GM19193 (cell line): ENCODE measurements around the gene SEMA6B.

ENCODE experiments used
- POLR2A ChIP-seq: IDR thresholded peaks from 4 replicates; pipeline ENCODE4 v1.6.1; 2011; ENCODE audit not compliant: insufficient read depth, insufficient read length; ENCODE audit errors: extremely low read depth

The SEMA6B gene, protein sequence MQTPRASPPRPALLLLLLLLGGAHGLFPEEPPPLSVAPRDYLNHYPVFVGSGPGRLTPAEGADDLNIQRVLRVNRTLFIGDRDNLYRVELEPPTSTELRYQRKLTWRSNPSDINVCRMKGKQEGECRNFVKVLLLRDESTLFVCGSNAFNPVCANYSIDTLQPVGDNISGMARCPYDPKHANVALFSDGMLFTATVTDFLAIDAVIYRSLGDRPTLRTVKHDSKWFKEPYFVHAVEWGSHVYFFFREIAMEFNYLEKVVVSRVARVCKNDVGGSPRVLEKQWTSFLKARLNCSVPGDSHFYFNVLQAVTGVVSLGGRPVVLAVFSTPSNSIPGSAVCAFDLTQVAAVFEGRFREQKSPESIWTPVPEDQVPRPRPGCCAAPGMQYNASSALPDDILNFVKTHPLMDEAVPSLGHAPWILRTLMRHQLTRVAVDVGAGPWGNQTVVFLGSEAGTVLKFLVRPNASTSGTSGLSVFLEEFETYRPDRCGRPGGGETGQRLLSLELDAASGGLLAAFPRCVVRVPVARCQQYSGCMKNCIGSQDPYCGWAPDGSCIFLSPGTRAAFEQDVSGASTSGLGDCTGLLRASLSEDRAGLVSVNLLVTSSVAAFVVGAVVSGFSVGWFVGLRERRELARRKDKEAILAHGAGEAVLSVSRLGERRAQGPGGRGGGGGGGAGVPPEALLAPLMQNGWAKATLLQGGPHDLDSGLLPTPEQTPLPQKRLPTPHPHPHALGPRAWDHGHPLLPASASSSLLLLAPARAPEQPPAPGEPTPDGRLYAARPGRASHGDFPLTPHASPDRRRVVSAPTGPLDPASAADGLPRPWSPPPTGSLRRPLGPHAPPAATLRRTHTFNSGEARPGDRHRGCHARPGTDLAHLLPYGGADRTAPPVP

DNA sequence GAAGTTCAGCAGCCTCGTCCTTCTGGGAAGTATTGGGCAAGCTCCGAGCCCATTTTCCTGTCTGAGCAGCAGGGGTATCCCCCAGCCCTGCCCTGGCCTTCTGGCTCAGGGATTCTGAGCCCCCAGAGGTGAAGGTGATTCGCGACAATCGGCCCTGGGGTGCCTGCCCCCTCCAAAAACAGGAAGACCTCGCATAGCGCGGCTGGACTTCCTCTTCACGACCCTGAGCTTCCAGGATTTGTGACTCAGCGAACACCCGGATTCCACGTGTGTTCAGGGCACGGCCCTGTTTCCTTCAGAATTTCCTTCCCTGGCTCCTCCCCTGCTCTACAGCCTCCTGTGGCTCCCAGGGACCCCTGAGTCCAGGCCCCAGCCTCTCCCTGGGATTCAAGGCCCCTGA, at the start of gene SEMA6B:
Gene SEMA6B (minus strand): TSS at position 116 of the 400 bp plus-strand sequence. CDS start 1,227 bp downstream, outside the sequence.
- no peak for TF ChIP-seq POLR2A

DNA sequence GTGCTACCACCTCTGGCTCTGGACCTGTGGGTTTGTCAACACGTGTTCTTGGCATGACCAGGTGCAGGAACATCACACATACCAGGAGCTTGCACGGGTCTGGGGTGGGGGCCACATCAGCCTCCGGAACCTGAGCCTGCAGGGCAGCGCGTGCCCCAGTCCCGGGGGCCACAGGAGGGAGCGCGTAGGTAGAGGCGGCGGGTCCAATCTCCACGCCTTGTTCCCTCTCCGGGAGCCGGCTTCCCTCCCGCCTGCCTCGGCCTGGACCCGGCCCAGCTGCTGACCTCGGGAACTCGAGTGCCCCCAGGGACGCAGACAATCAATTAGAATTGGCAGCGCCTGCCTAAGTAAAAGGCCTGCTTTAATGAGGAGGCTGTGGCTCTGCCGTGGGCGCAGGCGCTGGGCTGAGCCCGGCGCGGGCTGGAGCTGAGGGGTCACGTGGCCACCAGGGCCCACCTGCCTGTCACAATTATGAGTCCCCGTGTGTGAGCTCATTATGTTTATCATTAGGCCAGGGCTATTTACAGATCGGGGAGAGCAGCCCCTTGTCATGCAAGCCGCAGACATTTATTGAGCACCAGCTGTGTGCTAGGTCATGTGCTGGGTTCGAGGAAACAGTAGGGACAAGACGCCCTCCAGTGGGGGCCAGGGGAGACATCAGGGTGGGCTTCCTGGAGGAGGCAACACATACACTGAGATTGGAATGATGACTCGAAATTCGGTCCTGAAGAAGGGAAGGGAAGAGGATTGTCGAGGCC, 47.6 kb upstream of the SEMA6B start:
- TF ChIP-seq POLR2A, result no peak

DNA sequence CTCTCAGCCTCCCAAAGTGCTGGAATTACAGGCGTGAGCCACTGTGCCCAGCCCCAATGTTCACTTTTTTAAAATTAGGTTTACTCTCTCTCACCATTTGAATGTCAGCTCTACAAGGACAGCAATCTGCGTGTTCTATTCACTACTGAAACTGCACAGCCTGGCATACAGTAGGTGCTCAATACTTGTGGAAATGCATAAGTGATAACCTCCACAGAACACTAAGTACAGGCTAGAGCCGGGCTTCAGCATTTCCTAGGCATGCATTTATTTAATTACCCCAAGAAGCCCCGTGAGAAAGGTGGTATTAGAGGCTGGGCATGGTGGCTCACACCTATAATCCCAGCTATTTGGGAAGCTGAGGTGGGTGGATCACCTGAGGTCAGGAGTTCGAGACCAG, 46.7 kb upstream of the SEMA6B start:
- no peak for TF ChIP-seq POLR2A

DNA sequence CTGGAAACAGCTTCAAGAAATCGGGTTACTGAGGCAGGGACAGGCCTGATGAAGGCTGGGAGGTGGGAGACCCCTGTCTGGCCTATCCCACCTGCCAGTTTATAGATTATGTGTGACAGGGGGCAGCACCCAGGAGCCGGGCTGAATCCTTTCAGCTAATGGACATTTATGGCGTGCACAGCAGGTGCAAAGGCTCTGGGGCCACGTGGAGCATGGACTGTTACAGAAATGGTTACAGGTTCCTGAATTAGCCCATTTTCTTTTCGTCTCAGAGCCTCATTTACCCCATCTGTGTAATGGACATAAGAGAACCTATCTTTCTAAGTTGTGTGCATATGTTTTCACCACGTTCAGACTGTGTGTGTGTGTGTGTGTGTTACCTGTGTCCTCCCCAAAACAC, 45.4 kb upstream of the SEMA6B start:
- no peak for TF ChIP-seq POLR2A

DNA sequence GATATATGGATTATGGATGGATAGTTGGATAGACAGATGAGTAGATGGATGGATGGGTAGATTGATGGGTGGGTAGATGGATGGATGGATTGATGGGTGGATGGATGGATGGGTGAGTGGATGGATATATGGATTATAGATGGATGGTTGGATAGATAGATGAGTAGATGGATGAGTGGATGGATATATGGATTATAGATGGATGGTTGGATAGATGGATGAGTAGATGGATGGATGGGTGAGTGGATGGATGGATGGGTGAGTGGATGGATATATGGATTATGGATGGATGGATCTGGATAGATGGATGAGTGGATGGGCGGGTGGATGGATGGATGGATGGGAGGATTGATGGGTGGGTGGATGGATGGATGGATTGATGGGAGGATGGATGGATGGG, 43.4 kb upstream of the SEMA6B start:
- no peak for TF ChIP-seq POLR2A

DNA sequence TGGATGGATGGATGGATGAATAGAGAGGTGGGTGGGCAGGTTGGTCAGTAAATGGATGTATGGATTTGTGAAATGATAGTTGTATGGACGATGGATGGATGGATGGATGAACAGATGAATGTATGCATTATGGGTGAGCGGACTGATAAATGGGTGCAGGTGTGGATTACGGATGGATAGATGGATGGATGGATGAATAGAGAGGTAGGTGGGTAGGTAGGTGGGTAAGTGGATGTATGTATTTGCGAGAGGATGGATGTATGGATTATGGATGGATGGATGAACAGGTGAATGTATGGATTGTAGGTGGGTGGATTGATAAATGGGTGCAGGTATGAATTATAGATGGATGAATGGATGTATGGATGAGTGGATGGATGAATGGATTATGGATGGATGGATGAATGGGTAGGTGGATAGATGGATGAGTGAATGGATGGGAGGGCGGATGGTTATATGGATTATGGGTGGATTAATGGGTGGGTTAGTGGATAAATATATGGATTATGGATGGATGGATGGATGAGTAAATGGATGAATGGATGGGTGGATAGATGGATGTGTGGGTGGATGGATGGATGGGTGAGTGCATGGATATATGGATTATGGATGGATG, 42.8 kb upstream of the SEMA6B start:
- TF ChIP-seq POLR2A, result no peak

DNA sequence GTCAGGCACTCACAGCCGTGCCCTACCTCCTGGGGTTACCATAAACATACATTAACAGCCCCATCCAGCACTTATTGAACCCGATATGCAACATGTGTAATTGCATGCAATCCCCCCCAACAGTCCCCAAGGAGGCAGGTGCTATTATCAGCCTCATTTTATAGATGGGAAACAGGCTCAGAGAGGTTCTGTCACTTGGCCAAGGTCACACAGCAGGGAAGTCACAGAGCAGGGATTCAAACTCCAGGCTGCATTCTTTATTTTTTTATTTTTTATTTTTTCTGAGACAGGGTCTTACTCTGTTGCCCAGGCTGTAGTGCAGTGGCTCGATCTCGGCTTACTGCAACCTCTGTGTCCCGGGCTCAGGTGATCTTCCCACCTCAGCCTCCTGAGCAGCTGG, 41.4 kb upstream of the SEMA6B start:
- no peak for TF ChIP-seq POLR2A

DNA sequence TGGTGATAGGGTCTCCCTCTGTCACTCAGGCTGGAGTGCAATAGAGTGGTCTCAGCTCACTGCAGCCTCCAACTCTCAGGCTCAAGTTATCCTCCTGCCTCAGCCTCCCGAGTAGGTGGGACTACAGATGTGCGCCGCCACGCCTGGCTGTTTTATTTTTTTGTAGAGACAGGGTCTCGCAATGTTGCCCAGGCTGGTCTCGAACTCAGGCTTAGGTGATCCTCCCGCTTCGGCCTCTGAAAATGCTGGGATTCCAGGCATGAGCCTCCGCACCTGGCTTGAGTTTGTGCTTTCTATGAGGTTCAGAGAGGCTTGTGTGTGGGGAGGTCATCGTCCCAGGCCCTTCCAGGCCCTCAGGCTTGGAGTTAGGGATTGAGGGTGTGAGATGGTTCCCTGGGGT, 40.6 kb upstream of the SEMA6B start:
- no peak for TF ChIP-seq POLR2A

DNA sequence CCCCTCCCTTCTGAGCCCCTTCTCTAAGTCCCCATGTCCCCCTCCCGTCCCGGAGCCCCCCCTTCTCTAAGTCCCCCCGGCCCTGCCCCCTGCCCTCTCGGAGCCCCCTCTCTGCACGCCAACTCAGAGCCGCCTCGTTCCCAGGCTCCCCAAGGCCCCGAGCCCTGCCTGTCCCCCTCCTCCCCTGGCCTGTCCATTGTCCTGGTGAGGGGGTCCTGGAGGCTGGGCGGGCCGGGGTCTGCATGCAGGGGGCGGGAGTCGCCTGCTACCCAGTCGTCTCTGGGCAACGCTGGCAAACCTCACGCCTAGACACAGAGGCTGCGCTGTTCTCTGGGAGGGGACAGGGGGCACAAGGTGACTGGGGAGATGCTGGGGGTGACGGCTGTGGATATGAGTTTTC, 39.2 kb upstream of the SEMA6B start:
- TF ChIP-seq POLR2A, result no peak

DNA sequence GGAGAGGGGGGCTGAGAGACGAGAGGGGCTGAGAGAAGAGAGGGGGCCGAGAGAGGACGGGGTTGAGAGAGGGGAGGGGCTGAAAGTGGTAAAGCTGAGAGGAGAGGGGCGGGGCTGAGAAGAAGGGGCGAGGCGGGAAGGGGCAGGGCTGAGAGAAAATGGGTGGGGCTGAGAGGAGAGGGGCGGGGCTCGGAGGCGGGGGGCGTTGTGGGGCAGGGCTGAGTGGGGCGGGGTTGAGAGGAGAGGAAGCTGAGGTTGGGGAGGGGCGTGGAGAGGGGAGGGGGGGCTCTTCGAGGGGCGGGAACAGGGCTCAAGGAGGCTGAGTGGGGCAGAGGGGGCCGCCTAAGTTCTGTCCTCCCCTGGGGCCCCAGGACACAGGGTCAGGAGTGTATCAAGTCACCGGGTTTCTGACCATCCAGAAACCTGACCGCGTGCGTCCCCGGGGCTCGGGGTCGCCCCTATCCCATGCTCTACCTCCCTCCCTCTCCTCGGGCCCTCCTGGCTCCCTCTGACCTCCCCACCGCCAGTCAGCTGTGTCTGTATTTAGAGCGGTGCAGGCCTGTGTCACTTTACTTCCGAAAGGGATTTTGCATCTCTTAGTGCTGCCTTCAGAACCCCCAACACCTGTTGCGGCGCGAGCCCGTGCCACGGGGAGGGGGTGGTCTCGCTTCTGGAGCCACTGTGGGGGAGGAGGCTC, 38.6 kb upstream of the SEMA6B start:
- TF ChIP-seq POLR2A, result no peak

DNA sequence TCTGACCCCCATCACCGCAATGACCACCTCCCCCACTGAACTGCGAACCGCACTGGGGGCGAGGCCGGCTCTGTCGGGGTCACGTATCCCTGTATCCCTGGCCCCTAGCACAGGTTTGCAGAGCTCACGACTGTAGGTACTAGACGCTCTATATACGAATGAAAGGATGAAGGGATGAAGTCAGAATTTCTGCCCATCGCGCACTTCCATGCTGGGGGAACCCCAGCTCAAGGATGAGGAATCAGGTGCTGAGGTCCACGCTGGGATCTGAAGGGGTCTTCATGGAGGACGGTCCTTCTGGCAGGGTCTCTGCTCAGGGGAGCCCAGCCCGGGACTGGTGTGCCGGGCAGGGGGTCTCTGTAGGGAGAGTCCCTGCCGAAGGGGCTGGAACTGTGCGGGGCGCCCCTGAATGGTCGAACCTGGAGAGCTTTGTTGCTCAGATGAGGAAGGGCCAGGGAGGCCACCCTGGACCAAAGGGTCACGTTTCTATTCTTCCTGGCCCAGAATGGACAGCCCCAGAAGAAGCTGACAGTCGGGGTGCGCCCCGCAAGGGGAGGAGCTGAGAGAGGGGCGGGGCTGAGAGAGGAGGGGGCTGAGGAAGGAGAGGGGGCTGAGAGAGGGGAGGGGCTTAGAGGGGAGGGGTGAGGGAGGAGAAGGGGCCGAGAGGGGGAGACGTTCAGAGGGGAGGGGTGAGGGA, 37.9 kb upstream of the SEMA6B start:
- no peak for TF ChIP-seq POLR2A

DNA sequence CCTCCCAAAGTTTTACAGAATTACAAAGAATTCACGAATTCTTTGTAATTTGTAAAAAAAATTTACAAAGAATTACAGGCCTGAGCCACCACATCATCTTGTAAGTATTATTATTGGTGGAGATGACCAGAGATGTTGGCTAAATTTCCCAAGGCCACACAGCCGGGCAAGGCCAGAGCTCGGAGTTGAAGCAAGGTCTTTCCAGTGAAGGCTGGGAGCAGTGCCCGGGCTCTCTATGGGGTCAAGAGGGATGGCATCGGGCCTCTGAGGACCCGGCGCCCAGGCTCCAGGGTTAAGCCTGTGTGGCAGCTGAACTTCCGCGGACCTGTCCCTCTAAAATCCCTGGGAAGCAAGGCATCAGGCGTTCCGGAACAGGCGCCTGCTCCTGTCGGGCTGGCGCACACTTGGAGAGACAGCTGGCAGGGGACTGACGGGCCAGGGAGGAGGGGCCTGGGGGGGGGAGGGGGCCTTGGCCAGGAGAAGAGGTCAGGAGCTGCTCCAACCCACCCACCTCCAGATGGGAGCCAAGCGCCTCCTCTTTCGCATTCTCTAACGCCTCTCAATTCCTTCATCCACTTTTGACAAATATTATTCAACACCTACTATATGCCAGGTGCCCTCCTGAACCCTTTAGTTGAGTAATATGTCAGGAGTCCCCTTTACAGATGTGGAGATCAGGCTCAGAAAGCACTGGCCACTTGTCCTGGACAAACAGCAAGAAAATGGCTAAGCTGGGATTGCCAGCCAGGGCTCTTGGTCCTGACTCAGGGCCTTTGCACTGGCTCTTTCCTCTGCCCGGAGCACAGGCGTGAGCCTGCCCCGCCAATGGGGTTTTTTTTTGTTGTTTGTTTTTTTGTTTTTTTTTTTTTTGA, 36.8 kb upstream of the SEMA6B start:
- TF ChIP-seq POLR2A, result no peak

DNA sequence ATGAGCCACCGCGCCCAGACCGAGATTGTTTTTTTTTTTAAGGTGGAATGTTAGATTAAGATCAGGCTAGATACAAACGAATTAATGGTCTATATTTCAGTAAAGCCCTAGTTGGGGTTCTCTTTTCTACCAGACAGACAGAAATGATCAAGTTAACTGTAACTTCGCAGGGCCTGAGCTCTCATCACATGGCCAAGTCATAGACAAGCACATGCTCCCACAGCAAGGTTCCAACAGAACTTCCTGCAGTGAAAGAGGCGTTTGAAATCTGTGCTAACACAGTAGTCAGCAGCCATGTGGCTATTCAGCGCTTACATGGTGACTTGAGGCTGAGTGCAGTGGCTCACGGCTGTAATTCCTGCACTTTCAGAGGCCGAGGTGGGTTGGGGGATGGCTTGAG, 34.7 kb upstream of the SEMA6B start:
- TF ChIP-seq POLR2A, result no peak
